ENCODE measurements around the gene RGS9BP.

DNA sequence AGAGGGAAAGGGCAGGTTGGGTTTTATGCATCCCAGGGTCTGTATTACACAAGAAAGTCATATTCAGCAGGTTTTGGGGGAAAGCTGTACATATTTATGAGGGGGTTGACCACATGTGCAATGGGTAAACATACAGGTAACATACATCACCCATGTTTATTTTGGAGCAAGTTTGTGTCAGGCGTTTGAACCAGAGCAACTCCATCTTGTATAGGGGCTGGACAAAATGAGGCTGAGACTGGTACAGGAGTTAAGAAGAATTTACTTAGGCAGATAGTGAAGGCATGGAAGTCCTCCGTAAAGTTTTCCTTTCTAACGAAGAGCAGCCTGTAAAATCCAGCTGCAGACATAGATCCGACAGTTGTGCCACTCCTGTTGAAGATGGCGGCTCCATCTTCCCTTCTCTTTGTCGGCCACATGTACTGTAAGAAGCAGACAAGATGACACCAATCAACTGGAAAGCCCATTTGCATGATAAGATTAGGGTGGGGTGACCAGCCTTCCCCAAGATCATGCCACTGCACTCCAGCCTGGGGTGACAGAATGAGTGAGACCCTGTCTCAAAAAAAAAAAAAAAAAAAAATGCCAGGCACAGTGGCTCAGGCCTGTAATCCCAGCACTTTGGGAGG lies 11.3 kb downstream of the RGS9BP start:
- TF ChIP-seq, protein P1, sequence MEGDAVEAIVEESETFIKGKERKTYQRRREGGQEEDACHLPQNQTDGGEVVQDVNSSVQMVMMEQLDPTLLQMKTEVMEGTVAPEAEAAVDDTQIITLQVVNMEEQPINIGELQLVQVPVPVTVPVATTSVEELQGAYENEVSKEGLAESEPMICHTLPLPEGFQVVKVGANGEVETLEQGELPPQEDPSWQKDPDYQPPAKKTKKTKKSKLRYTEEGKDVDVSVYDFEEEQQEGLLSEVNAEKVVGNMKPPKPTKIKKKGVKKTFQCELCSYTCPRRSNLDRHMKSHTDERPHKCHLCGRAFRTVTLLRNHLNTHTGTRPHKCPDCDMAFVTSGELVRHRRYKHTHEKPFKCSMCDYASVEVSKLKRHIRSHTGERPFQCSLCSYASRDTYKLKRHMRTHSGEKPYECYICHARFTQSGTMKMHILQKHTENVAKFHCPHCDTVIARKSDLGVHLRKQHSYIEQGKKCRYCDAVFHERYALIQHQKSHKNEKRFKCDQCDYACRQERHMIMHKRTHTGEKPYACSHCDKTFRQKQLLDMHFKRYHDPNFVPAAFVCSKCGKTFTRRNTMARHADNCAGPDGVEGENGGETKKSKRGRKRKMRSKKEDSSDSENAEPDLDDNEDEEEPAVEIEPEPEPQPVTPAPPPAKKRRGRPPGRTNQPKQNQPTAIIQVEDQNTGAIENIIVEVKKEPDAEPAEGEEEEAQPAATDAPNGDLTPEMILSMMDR (conservative IDR thresholded peaks at IDR 0.05; ENCODE audit: low read length) = no peak
- TF ChIP-seq EZH2phosphoT487 (IDR thresholded peaks at IDR 0.05; ENCODE audit: borderline replicate concordance, low read depth, low read length) = no peak

Measured in OCI-LY7 (cell line).